Measurements from ENCODE around the gene FHOD3. TPM values are rescaled to one million over a fixed set of nuclear protein-coding genes. Genes with fewer than 3 reads are reported as not detected.
A peak's percentile ranks its signal among the peaks of the same experiment; 100 is the strongest.
"Not testable (repeated sequence)": the region's sequence is repeated elsewhere in the genome, so short reads cannot be mapped to it uniquely, and the experiment has no call there.

Gene FHOD3
- total RNA-seq, 1 donor, result 3.0 TPM

GRCh38 chr18:36352384-36352783 is 54.9 kb downstream of the FHOD3 start:
- peak; percentile 89 for DNase-seq (ENCODE audit: low read depth)
- TF ChIP-seq, protein P1, sequence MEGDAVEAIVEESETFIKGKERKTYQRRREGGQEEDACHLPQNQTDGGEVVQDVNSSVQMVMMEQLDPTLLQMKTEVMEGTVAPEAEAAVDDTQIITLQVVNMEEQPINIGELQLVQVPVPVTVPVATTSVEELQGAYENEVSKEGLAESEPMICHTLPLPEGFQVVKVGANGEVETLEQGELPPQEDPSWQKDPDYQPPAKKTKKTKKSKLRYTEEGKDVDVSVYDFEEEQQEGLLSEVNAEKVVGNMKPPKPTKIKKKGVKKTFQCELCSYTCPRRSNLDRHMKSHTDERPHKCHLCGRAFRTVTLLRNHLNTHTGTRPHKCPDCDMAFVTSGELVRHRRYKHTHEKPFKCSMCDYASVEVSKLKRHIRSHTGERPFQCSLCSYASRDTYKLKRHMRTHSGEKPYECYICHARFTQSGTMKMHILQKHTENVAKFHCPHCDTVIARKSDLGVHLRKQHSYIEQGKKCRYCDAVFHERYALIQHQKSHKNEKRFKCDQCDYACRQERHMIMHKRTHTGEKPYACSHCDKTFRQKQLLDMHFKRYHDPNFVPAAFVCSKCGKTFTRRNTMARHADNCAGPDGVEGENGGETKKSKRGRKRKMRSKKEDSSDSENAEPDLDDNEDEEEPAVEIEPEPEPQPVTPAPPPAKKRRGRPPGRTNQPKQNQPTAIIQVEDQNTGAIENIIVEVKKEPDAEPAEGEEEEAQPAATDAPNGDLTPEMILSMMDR (IDR thresholded peaks at IDR 0.05; ENCODE audit: insufficient read depth, low read length), result no peak
- H3K4me3 ChIP-seq (ENCODE audit: low read depth, low read length), result no peak overlapping the region

GRCh38 chr18:36354989-36355388 is 57.5 kb downstream of the FHOD3 start:
- DNase-seq (ENCODE audit: low read depth), result peak; percentile 66
- H3K4me3 ChIP-seq (ENCODE audit: low read depth, low read length), result no peak overlapping the region
- TF ChIP-seq, protein P1 (IDR thresholded peaks at IDR 0.05; ENCODE audit: insufficient read depth, low read length), result no peak

- H3K4me3 ChIP-seq (ENCODE audit: low read depth, low read length), result no peak overlapping the region
- no peak for DNase-seq (ENCODE audit: low read depth)
- TF ChIP-seq, protein P1 (IDR thresholded peaks at IDR 0.05; ENCODE audit: insufficient read depth, low read length), result no peak
Measured at GRCh38 chr18:36355511-36355910, 58.0 kb downstream of the FHOD3 start.

DNA sequence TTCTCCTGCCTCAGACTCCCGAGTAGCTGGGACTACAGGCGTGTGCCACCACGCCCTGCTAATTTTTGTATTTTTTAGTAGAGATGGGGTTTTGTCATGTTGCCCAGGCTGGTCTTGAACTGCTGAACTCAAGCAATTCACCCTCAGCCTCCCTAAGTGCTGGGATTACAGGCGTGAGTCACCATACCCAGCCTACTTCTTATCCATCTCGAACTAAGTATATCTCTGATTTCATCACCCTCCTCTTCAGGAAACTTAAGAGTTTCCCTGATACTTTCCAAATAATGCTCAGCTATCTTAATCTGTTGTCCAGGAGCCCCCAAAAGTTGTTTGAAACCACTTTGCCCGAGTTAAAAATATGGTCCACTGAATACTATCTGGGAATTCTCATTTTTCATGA is 59.2 kb downstream of the FHOD3 start:
- not testable (repeated sequence) for DNase-seq (ENCODE audit: low read depth); H3K4me3 ChIP-seq (ENCODE audit: low read depth, low read length)

DNA sequence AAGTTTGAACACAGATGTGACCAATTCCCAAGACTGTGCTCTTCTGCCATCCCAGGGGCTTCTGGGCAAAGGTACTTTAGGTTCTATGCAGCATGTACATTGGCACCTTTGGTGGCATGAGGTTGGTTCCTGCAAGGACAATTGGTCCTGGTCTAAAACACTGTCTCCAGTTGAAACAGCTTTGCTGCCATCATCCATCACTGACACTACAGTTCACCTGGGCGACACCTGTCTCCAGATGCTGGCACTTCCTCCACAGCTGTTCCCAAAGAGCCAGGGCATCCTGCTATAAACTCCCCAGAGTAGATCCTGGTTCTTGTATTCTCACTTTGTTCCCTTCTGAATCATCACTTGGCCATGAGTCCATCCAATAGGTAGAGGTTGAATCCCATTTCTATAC is 60.6 kb downstream of the FHOD3 start:
- no peak overlapping the region for H3K4me3 ChIP-seq (ENCODE audit: low read depth, low read length)
- TF ChIP-seq, protein P1 (IDR thresholded peaks at IDR 0.05; ENCODE audit: insufficient read depth, low read length), result no peak
- DNase-seq (ENCODE audit: low read depth), result no peak

DNA sequence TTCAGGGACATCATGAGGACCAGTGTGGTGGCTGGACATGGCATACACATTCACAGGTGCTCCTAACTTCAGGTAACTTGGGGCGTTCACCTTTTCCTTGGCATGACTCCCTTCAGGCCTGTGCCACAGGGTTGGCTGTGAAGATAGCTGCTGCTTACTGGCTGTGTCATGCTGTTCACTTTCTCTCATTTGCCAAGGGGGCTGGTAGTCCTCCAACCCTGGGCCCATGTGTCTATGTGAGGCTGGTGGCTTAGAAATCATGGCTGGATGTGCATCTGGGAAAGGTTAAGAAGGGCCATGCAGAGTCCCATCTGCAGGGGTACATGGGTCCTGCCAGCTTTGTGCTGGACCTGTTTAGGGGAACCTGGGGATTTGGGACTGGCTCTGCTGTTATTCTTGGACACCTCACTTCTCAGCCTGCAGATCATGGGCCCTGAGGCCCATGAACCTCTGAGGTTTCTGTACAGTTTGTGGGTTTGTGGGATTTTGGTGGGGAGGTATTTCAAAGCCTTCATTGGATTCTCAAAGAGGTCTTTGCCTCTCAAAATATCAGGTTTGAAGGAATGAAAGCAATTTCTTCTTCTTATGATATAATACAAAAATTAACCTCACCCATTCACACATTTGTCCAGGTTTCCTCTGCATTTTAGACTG is 62.9 kb downstream of the FHOD3 start:
- TF ChIP-seq, protein P1 (IDR thresholded peaks at IDR 0.05; ENCODE audit: insufficient read depth, low read length), result no peak
- DNase-seq (ENCODE audit: low read depth), result no peak
- no peak overlapping the region for H3K4me3 ChIP-seq (ENCODE audit: low read depth, low read length)

- TF ChIP-seq, protein P1 (IDR thresholded peaks at IDR 0.05; ENCODE audit: insufficient read depth, low read length), result no peak
- no peak for DNase-seq (ENCODE audit: low read depth)
- no peak overlapping the region for H3K4me3 ChIP-seq (ENCODE audit: low read depth, low read length)
Measured at GRCh38 chr18:36364911-36365624, 67.6 kb downstream of the FHOD3 start.
